SIG-M5 (cell line): Measurements from ENCODE around the gene TICAM1.

ENCODE experiments used
- DNase-seq: peaks from one replicate; lab custom pipeline; 2025; lab: John Stamatoyannopoulos, UW

Gene TICAM1

DNA sequence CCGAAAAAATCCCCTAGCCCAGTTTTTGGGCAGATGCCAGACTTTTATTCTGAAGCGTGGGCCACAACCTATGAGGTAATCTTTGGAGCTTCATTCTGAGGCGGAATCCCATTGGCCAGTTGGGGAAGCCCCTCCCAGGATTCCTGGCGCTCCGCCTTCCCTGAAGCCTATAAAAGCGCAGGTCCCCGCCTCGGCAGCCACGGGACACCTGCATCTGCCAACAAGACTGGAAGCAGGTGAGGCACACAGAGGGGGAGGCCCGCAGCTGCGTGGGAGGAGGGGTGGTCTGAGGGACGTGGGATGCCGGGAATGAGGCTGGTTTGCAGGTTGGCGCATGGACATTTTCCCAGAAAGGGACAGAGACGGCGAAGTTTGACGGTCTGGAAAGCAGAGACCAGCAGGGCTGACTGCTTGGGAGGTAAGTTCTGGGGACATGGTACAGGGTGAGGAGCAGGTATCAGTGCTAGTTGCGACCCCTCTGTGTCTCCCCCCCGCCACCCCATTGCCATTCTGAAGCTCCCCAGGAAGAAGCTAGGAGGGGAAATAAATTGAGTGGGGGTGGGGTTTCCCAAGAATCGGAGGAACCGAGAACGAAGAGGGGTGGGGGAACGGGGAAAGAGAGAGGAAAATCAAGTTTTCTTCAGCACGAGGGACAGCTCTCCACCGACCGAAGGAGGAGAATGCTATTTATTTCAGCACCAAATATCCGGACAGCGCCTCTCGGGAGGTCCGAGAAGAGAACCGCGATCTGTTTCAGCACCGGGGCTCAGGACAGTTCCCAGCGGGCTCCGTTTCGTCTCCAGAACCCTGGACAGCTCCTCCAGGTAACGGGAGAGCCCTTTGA, 62.4 kb downstream of the TICAM1 start:
- DNase-seq = no peak
